Body of pancreas (tissue), 4 donors: Measurements from ENCODE around the gene PUM2. TPM values are rescaled to one million over a fixed set of nuclear protein-coding genes. Genes with fewer than 3 reads are reported as not detected.
A peak's percentile ranks its signal among the peaks of the same experiment; 100 is the strongest.

Source experiments
- ATAC-seq: fragments of 150-250 bp; one replicate; pipeline ENCODE4 v1.9.1; 2016
- DNase-seq, 4 donors: peaks; one replicate each; pipeline ENCODE4 v3.0.0-alpha.2; 2019
- H3K27ac ChIP-seq, 4 donors: fragments of 200-600 bp; sonication (generic); 1 replicate in 3 of 4; 2 replicates in 1 of 4; pipeline versions ENCODE4 v1.5.1 to v1.6.1; 2016 to 2019; ENCODE audit warnings: mild to moderate bottlenecking in 1 of 4, mixed read lengths in 1 of 4, moderate library complexity in 1 of 4
- H3K27me3 ChIP-seq, 2 donors: fragments of 200-600 bp; sonication (generic); one replicate each; pipeline ENCODE4 v1.6.0; 2016; ENCODE audit warnings: mild to moderate bottlenecking in 1 of 2
- H3K36me3 ChIP-seq, 2 donors: fragments of 200-600 bp; sonication (generic); replicated peaks in 1 of 2; 2 replicates each; pipeline ENCODE4 v1.5.1; 2016; ENCODE audit warnings: low read depth in 2 of 2; ENCODE audit not compliant: insufficient read depth in 1 of 2
- H3K4me1 ChIP-seq: fragments of 200-600 bp; sonication (generic); one replicate; pipeline ENCODE4 v1.6.0; 2016
- H3K4me3 ChIP-seq, 2 donors: fragments of 200-600 bp; sonication (generic); 1 replicate in 1 of 2; 2 replicates in 1 of 2; pipeline ENCODE4 v1.5.1; 2016 to 2019
- H3K9me3 ChIP-seq, 3 donors: fragments of 200-600 bp; sonication (generic); 1 replicate in 2 of 3; 2 replicates in 1 of 3; pipeline ENCODE4 v1.5.1; 2016
- CTCF ChIP-seq, 7 experiments: fragments of 450-650 bp in 4 of 7; fragments of 200-600 bp in 3 of 7; sonication (generic) in 3 of 7; IDR thresholded peaks; one replicate each; pipeline ENCODE4 v1.5.1; 2016 to 2019; ENCODE audit warnings: antibody characterized with exemption in 7 of 7
- POLR2A ChIP-seq, 3 donors: fragments of 450-650 bp; IDR thresholded peaks; one replicate each; pipeline ENCODE4 v1.6.1; 2016; ENCODE audit warnings: antibody characterized with exemption in 3 of 3, mild to moderate bottlenecking in 2 of 3
- WGBS, 2 donors: methylation state at CpG; one replicate each; pipeline ENCODE4 v1.1.5; 2017; 5-methylcytosine and 5-hydroxymethylcytosine counted together
- intact Hi-C: fragments of 100-400 bp; cut with DNase I; formaldehyde crosslinking; loops from one replicate; pipeline ENCODE4 v1.15.1; 2023
- total RNA-seq, 2 donors: library from RNA; depleted of rRNA; stranded (reverse); fragments of >200 nt; gene quantifications; one replicate each; pipeline ENCODE4 v1.1.0, GENCODE V29; 2016

The PUM2 gene
- total RNA-seq, 2 donors from 2014 or later, result 25.7 to 43.3 TPM

- H3K4me3 ChIP-seq, result peak overlapping the region; percentile 73 to 93
- no peaks in the 10 kb centered on the region for H3K9me3 ChIP-seq
- intact Hi-C loops, result no loop called here
- peak overlapping the region; percentile 92 to 99 (median 98) for H3K27ac ChIP-seq
- no peaks in the 10 kb centered on the region for H3K27me3 ChIP-seq
- TF ChIP-seq POLR2A (IDR thresholded peaks at IDR 0.05) (no peak), CTCF (IDR thresholded peaks at IDR 0.05) (no peak)
- 1% methylated on average over 30 to 60 of the region's 67 CpGs for WGBS, 2 donors
- H3K4me1 ChIP-seq, result peaks cover 48% of the 10 kb centered on the region
- DNase-seq, result peak in 3 of 4 donors; percentile 40 to 63 (median 44)
- ATAC-seq, result peak; percentile 39
- no peaks in the 10 kb centered on the region for H3K36me3 ChIP-seq
These were observed 467 bp downstream of the PUM2 start for GRCh38 chr2:20350041-20350712.

- Histone ChIP-seq H3K27ac (peak overlapping the region in 3 of 4 donors; percentile 92 to 99 (median 99)), H3K9me3 (no peaks in the 10 kb centered on the region), H3K4me3 (peak overlapping the region; percentile 73 to 93), H3K36me3 (no peaks in the 10 kb centered on the region), H3K4me1 (peaks cover 51% of the 10 kb centered on the region), H3K27me3 (no peaks in the 10 kb centered on the region)
- ATAC-seq (no peak), DNase-seq (no peak)
- WGBS, 2 donors, result 1 to 2% methylated on average over 5 of the region's 5 CpGs
- TF ChIP-seq POLR2A (IDR thresholded peaks at IDR 0.05), result no peak
- no peak for TF ChIP-seq CTCF (IDR thresholded peaks at IDR 0.05)
- intact Hi-C loops, result no loop called here
These were observed 1.1 kb downstream of the PUM2 start for GRCh38 chr2:20349513-20349921.

DNA sequence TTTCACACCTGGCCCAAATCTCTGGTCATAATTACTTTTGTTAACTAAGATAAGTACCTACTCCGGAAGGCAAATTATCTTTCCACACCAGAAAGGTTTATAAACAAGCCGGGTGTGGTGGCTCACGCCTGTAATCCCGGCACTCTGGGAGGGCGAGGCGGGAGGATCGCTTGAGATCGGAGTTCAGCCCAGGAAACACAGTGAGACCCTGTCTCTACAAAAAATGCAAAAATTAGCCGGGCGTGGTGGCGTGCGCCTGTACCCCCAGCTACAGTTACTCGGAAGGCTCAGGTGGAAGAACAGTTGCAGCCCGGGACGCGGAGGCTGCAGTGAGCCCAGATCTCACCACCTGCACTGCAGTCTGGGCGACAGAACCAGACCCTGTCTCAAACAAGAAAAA, 2.1 kb downstream of the PUM2 start:
- intact Hi-C loops, result no loop called here
- no peaks in the 10 kb centered on the region for H3K27me3 ChIP-seq
- TF ChIP-seq CTCF (IDR thresholded peaks at IDR 0.05) (no peak), POLR2A (IDR thresholded peaks at IDR 0.05) (no peak)
- no peak overlapping the region for H3K4me3 ChIP-seq
- no peaks in the 10 kb centered on the region for H3K36me3 ChIP-seq
- no peaks in the 10 kb centered on the region for H3K9me3 ChIP-seq
- peaks cover 57% of the 10 kb centered on the region for H3K4me1 ChIP-seq
- DNase-seq (peak in 1 of 4 donors; percentile 23), ATAC-seq (no peak)
- peak overlapping the region in 1 of 4 donors; percentile 92 for H3K27ac ChIP-seq
- WGBS, 2 donors, result 34 to 50% methylated on average over 17 of the region's 17 CpGs

GRCh38 chr2:20346565-20347381, 3.9 kb downstream of the PUM2 start:
- ATAC-seq, result no peak
- H3K27ac ChIP-seq, result peak overlapping the region in 3 of 4 donors; percentile 15 to 51 (median 26)
- intact Hi-C loops, result no loop called here
- no peaks in the 10 kb centered on the region for H3K36me3 ChIP-seq
- H3K9me3 ChIP-seq, result no peaks in the 10 kb centered on the region
- TF ChIP-seq CTCF (IDR thresholded peaks at IDR 0.05), result no peak
- TF ChIP-seq POLR2A (IDR thresholded peaks at IDR 0.05), result no peak
- WGBS, 2 donors, result 24 to 31% methylated on average over 5 of the region's 5 CpGs
- H3K4me1 ChIP-seq, result peaks cover 52% of the 10 kb centered on the region
- no peak for DNase-seq
- H3K27me3 ChIP-seq, result no peaks in the 10 kb centered on the region
- H3K4me3 ChIP-seq, result no peak overlapping the region
